GM21717 (cell line): Measurements from ENCODE around the gene FBLN5.
A peak's percentile ranks its signal among the peaks of the same experiment; 100 is the strongest.
"Not testable (repeated sequence)": the region's sequence is repeated elsewhere in the genome, so short reads cannot be mapped to it uniquely, and the experiment has no call there.

Experiments
- ATAC-seq: cut with Tn5 transposase; IDR thresholded peaks from one replicate; pipeline ENCODE4 v1.9.1; 2021; ENCODE audit warnings: mild to moderate bottlenecking, moderate library complexity; ENCODE audit not compliant: unreplicated experiment

FBLN5 gene

GRCh38 chr14:91886961-91887360 lies 60.5 kb downstream of the FBLN5 start:
- ATAC-seq, result no peak

DNA sequence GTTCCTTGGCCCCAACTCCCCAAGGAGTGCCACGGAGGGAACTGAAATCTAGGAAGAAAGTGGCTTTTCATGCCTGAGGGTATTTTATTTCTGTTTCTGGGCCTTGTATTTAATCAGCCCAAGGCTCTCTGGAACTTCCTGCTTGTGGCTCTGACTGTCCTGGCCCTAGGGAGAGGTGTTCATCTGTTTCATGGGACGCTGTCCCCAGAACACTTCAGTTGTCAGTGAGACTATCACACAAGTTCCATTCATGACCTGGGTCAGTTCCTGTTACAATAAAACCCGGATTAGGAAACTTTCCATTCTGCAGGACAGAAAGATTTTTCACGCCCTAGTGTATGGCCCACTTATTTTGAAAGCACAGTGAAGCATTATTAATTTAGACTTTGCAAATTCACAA lies 61.7 kb downstream of the FBLN5 start:
- no peak for ATAC-seq

GRCh38 chr14:91885113-91885712 lies 62.3 kb downstream of the FBLN5 start:
- ATAC-seq, result no peak

DNA sequence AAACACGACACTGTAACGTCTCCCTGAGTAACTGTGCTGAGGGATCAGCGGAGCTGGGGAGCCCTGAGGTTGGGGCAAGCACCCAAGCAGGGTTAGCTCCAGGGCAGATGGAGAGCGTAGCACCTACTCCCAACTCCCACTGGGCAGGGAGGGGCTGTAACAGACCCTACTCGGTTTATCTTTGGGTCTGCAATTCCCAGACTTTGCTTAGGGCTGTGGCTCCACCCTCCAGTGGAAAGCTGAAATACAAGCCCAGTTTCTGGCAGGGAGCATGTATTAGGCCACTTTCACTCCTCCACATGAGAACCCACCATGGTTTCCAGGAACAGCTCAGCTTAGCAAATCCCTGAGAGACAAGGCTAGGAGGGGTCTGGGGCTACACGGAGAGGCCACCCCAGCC lies 62.8 kb downstream of the FBLN5 start:
- no peak for ATAC-seq

GRCh38 chr14:91883753-91884152 lies 63.7 kb downstream of the FBLN5 start:
- no peak for ATAC-seq

DNA sequence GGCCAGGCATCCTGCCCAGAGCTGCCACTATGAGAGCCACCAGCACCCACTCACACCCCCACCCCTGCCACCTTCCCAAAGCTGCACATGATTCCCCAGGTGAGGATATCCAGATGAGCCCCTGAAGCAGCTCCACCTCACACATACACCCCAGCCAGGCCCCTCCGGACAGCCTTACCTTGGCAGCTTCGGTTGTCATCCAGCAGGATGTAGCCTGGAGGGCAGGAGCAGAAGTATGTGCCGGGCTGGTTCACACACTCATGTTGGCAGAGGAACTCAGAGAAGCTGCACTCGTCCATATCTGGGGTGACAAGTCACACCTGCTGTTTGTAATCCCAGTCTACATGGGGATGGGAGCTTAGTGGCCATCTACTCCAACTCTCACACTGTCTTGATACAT lies 64.7 kb downstream of the FBLN5 start:
- no peak for ATAC-seq

- no peak for ATAC-seq
Observed at GRCh38 chr14:91882369-91882768, 65.1 kb downstream of the FBLN5 start.

GRCh38 chr14:91879196-91879595 lies 68.3 kb downstream of the FBLN5 start:
- no peak for ATAC-seq

- no peak for ATAC-seq
Observed at GRCh38 chr14:91878274-91878673, 69.2 kb downstream of the FBLN5 start.

DNA sequence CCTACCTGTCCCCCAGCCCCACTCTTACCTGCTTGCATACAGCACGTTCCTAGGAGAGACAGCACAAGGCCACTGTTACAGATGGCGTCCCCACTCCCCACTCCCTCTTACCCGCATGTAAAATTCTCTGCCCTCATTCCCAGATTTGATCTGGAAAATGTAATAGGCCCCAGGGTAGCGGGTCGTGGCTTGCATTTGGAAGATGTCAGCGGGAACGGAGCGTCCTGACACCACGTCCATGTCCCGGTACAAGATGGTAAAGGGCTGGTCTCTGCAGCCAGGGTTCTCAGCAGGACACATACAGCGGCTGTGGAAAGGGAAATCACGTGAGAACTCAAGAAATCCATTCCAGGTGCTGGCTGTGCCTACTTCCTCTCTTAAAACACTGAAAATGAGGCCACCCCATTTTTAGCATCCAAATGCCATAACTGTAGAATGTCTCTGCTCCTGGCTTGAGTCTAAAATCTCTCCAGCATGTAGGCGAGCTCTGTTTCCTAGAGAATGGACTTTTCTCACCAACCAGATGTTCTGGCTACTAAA lies 70.0 kb downstream of the FBLN5 start:
- no peak for ATAC-seq

GRCh38 chr14:91876492-91876891 lies 71.0 kb downstream of the FBLN5 start:
- no peak for ATAC-seq

DNA sequence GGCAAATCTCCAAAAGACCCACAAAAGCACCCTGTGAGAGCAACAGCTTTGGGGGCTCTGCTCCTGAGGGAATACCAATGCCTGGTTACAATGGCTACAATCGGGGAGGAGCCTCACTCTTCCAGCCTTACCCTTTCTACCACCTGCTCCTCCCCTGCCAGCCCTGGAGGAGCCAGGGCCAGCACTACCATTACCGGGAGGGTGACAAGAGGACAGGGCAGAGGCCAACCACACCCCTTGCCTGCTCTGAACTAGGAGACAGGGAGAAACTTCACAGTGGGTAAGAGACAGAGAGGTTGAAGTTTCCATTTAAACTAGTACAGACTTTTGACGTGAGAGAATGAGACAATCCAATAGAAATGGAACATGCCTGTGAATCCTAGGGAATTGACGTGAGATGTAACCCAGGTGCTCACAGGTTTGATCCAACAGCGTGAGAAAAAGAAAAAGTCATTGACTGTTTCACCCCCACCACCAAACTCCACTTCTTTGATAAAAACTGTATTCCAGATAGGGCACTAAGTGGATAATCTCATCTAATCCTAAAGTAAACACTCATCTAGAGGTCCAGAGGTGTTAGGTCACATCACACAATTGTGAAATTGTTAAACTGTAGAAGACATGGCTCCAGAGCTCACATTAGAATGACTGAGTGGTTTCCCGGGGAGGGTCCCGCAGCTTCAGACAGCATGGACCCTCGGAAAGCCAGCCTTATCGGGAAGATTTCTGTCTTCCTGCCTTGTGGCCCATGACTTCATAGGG lies 71.8 kb downstream of the FBLN5 start:
- ATAC-seq, result no peak

DNA sequence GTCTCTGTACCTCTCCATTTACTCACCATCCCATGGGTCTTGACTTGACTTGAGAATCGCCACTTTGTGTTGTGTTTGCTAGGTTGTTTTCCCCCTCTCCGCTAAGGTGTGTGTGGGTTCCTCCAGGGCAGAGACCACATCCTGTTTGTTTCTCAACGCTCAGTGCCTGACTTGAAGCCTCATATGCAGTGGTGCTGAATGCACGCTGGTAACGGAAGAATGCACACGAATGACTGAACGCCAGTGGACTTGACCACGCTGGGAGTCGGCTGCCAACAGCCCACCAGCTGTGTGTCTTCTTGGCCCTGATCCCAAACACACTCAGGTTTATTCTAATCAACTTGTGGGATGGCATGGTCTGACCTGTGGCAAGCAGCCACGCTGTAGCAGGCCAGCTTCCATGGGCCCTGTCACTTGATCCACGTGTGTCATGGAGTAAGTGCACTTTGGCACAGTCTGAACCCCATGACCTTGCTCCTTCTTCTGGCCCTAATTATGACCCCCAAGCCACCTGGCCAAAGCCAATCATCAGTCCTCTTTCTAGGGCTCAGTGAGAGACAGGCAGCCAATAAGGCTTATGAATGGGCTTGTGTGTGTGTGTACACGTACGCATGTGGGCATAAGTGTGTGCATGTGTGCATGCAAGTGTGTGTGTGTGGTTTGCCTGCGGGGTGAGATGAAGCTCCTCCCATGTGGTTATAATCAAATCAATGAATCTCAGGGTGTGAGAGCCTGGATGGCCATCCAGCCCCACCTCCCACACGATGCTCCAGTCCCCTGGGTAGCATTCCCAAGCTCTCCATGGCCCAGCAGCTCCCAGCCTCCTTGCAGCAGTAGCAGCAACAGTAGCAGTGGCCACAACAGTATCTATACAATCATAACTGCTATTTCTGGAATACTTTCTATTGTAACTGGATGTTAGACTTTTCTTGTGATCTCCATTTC lies 73.8 kb downstream of the FBLN5 start:
- peak; percentile 77 for ATAC-seq

DNA sequence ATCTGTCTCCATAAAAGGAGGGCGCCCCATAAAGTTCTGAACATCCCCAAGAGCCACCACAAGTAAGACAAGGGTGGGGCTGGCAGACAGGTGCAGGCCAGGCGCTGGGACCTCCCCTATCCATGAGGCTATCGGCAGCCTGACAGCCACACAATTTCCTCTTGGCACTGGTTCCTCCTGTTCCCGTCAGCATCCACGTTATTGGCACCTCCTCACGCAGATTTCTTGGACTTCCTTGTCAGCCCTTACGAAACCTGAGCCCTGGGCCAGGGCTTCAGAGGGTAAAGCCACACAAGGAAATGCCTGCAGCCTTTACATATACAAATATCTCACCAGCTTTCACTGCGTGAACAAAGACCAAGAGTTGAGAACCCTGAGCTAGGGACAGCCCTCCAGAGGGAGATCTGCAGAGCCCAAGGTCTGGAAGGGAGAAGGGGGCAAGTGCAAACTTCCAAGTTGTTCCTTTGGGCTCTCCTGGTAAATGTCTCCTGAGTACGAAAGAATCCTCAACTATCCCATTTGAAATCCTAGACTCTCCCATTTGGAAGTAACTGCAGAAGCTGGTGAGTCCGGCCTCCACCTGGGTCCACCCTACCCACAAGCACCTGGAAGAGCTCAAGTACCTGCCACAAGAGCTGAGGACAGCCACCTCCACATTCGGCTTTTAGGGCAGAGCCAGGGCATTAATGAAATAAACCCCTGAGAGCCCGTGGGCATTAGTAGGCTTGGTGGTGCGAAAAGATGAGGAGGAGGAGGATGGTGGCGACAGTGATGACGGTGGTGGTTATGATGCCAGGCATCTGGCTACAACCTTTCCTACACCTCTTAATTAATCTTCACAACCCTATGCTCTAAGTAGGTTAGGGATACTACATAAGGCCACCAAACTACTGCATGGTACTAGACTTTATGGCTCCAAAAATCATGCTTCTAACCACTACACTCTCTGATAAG lies 74.7 kb downstream of the FBLN5 start:
- peak; percentile 25 for ATAC-seq

DNA sequence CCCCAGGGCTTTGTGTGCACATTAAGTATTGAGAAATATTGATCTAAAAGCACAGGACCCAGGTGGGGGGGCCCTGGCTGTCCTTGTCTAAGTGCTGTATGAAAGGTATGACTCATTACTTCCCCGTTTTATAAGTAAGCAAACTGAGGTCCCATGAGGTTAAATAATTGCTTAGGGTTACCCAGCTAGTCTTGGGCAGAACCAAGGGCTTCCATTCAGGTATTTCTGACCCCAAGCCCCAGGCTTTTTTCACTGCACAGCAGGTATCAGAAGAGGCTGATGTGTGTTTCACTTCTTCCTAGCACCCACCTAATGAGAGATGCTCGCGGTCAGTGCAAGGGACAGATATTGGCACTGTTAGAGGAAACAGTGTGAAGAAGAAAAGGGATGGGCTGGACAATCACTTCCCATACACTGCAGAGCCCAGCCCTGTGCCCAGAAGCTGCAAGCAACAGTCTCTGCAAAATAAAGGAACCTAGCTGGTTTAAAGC lies 75.4 kb downstream of the FBLN5 start:
- peak; percentile 57 for ATAC-seq

DNA sequence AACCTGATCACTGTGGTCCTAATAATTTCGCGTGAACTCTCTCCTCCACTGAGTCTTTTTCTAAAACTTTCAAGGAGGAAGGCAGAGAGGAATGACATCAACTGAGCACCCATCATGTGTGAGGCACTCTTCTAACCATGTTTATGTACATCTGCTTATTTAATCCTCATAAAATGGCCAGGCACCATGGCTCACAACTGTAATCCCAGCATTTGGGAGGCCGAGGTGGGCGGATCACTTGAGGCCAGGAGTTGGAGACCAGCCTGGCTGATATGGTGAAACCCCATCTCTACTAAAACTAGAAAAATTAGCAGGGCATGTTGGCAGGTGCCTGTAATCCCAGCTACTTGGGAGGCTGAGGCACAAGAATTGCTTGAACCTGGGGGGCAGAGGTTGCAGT lies 76.1 kb downstream of the FBLN5 start:
- not testable (repeated sequence) for ATAC-seq

DNA sequence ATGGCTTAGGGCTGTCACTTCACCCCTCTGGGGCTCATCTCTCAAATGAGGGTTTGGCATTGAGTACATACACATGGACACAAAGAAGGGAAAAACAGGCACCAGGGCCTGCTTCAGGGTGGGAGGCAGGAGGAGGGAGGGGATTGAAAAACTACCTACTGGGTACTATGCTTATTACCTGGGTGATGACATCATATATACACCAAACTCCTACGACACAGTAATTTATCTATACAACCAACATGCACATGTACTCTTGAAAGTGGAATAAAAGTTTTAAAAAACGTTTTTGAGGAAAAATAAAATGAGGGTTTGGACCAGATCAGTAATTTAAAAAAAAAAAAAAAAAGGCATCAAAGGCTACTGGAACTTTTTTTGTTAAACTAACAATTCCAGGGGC lies 76.6 kb downstream of the FBLN5 start:
- no peak for ATAC-seq

GRCh38 chr14:91870001-91870400 lies 77.5 kb downstream of the FBLN5 start:
- ATAC-seq, result no peak

GRCh38 chr14:91869556-91869955 lies 77.9 kb downstream of the FBLN5 start:
- no peak for ATAC-seq
